B cell (primary cell): ENCODE results near the gene HINFP. TPM values are rescaled to one million over a fixed set of nuclear protein-coding genes. Genes with fewer than 3 reads are reported as not detected.
A peak's percentile ranks its signal among the peaks of the same experiment; 100 is the strongest.

ENCODE experiments used
- ATAC-seq: fragments of 200-7000 bp; cut with Tn5 transposase; one replicate; pipeline ENCODE4 v1.10.0; 2021; ENCODE audit warnings: low read depth, mild to moderate bottlenecking, moderate number of reproducible peaks, moderate library complexity
- CTCF ChIA-PET: fragments of 350-600 bp; sonication (Branson Sonifier 250); formaldehyde crosslinking; loops from one replicate; lab custom pipeline; 2021; ENCODE audit warnings: antibody characterized with exemption, inconsistent platforms; lab: Charles Lee
- POLR2A ChIA-PET: fragments of 350-600 bp; sonication (Branson Sonifier 250); formaldehyde crosslinking; loops from one replicate; lab custom pipeline; 2021; ENCODE audit warnings: antibody characterized with exemption; lab: Charles Lee
- DNase-seq: peaks from one replicate; pipeline ENCODE4 v3.0.0; 2013
- H2AFZ ChIP-seq: 2 replicates; pipeline ENCODE4 v1.6.1; 2012; ENCODE audit warnings: mild to moderate bottlenecking, low read depth, low read length; ENCODE audit not compliant: insufficient read depth, poor library complexity, severe bottlenecking
- H3K27ac ChIP-seq, 2 donors: 1 replicate in 1 of 2; 2 replicates in 1 of 2; pipeline ENCODE4 v1.5.1; 2012 to 2013; ENCODE audit warnings: low read length in 2 of 2, mild to moderate bottlenecking in 2 of 2, moderate library complexity in 1 of 2
- H3K27me3 ChIP-seq, 4 experiments: fragments of 200-600 bp in 1 of 4; sonication (generic) in 1 of 4; replicated peaks in 1 of 4; 1 replicate in 2 of 4; 2 replicates in 2 of 4; pipeline versions ENCODE4 v1.6.1 to v1.7.0; 2013 to 2016; ENCODE audit warnings: low read length in 3 of 4, mild to moderate bottlenecking in 2 of 4, mixed read lengths in 1 of 4, moderate library complexity in 1 of 4; ENCODE audit not compliant: insufficient read depth in 4 of 4, control insufficient read depth in 3 of 4; ENCODE audit errors: control extremely low read depth in 1 of 4
- H3K36me3 ChIP-seq, 2 experiments: replicated peaks in 1 of 2; 1 replicate in 1 of 2; 2 replicates in 1 of 2; pipeline versions ENCODE4 v1.6.1 to v1.7.1; 2013; ENCODE audit warnings: low read length in 1 of 2; ENCODE audit not compliant: insufficient read depth in 2 of 2, control insufficient read depth in 1 of 2; ENCODE audit errors: control extremely low read depth in 1 of 2, extremely low read depth in 1 of 2
- H3K4me1 ChIP-seq, 2 donors: fragments of 200-600 bp in 1 of 2; sonication (generic) in 1 of 2; 1 replicate in 1 of 2; 2 replicates in 1 of 2; pipeline versions ENCODE4 v1.5.1 to v1.6.1; 2013 to 2017; ENCODE audit warnings: low read length in 2 of 2; ENCODE audit not compliant: control insufficient read depth in 2 of 2, insufficient read depth in 2 of 2
- H3K4me2 ChIP-seq: replicated peaks from 2 replicates; pipeline ENCODE3; 2012; ENCODE audit warnings: mild to moderate bottlenecking, low read depth, low read length; ENCODE audit not compliant: poor library complexity, severe bottlenecking
- H3K4me3 ChIP-seq, 5 experiments: fragments of 200-600 bp in 1 of 5; sonication (generic) in 1 of 5; 1 replicate in 3 of 5; 2 replicates in 2 of 5; pipeline versions ENCODE4 v1.5.1 to v1.7.0; 2011 to 2016; ENCODE audit warnings: low read length in 4 of 5, mild to moderate bottlenecking in 4 of 5, low read depth in 2 of 5, control low read depth in 1 of 5, moderate library complexity in 1 of 5; ENCODE audit not compliant: insufficient read depth in 1 of 5; ENCODE audit errors: control extremely low read depth in 1 of 5, extremely low read depth in 1 of 5
- H3K79me2 ChIP-seq: fragments of 200-600 bp; sonication (generic); one replicate; pipeline ENCODE4 v1.6.0; 2016; ENCODE audit warnings: low read length; ENCODE audit not compliant: control insufficient read depth, insufficient read depth
- H3K9ac ChIP-seq: fragments of 200-600 bp; sonication (generic); 2 replicates; pipeline ENCODE4 v1.6.1; 2017; ENCODE audit warnings: mild to moderate bottlenecking, low read length, moderate library complexity
- H3K9me3 ChIP-seq, 3 donors: one replicate each; pipeline versions ENCODE4 v1.6.1 to v1.7.1; 2013; ENCODE audit warnings: low read length in 2 of 3; ENCODE audit not compliant: control insufficient read depth in 2 of 3, insufficient read depth in 1 of 3; ENCODE audit errors: control extremely low read depth in 1 of 3
- H4K20me1 ChIP-seq: 2 replicates; pipeline ENCODE4 v1.6.0; 2012; ENCODE audit warnings: mild to moderate bottlenecking, low read length; ENCODE audit not compliant: insufficient read depth, control insufficient read depth, poor library complexity, severe bottlenecking
- H3K27ac Mint-ChIP-seq: one replicate; pipeline ENCODE4 v1.8.0; 2021; ENCODE audit warnings: mixed read lengths
- H3K27me3 Mint-ChIP-seq: one replicate; pipeline ENCODE4 v1.8.0; 2021; ENCODE audit warnings: mixed read lengths
- H3K4me1 Mint-ChIP-seq: one replicate; pipeline ENCODE4 v1.8.0; 2021; ENCODE audit warnings: mixed read lengths
- H3K4me3 Mint-ChIP-seq: one replicate; pipeline ENCODE4 v1.8.0; 2021; ENCODE audit warnings: mixed read lengths
- H3K9me3 Mint-ChIP-seq: one replicate; pipeline ENCODE4 v1.8.0; 2022; ENCODE audit warnings: mixed read lengths; ENCODE audit not compliant: insufficient read depth
- EZH2 ChIP-seq: IDR thresholded peaks from 2 replicates; pipeline ENCODE4 v1.6.1; 2012; ENCODE audit warnings: borderline replicate concordance, low read depth, mild to moderate bottlenecking, moderate library complexity, low read length; ENCODE audit not compliant: insufficient read depth, poor library complexity, severe bottlenecking
- WGBS: methylation state at CpG from one replicate; pipeline ENCODE4 v1.1.5; 2013; ENCODE audit warnings: missing lambda C conversion rate; ENCODE audit not compliant: insufficient coverage; 5-methylcytosine and 5-hydroxymethylcytosine counted together
- intact Hi-C: fragments of 100-400 bp; cut with micrococcal nuclease; formaldehyde crosslinking; loops from one replicate; pipeline ENCODE4 v1.10.0; 2022
- polyA plus RNA-seq: library from polyadenylated mRNA; depleted of rRNA; stranded (reverse); fragments of >200 nt; gene quantifications from 2 replicates; pipeline ENCODE4 v1.2.3, GENCODE V29; 2012
- total RNA-seq, 2 donors: library from RNA; stranded (reverse); fragments of 120-200 nt in 1 of 2; gene quantifications; 1 replicate in 1 of 2; 2 replicates in 1 of 2; pipeline versions ENCODE4 v1.2.3 to v1.2.4, GENCODE V29; 2013 to 2022
- TF ChIP-seq, protein P1 (sequence below): fragments of 200-600 bp; IDR thresholded peaks from one replicate; pipeline ENCODE4 v1.8.0; 2022; ENCODE audit warnings: antibody characterized with exemption, mild to moderate bottlenecking

Gene HINFP
- total and polyA plus RNA-seq, 2 donors (not counting 1 experiment from before 2014, with no cell fraction given) = 60.6 to 78.7 TPM

DNA sequence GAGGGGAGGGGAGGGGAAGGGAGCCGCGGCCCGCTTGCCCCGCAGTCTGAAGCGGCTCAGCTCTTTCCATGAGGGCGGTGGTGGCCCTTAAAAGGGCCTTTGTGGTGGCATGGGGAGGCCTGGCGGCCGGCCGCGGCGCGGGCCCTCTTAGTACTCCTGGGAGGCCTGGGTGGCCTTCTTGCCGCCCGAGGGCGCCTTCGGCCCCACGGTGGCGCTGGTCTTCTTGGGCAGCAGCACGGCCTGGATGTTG lies 26.6 kb upstream of the HINFP start:
- Histone ChIP-seq H3K4me2 (peak overlapping the region; percentile 91), H3K27ac (peak overlapping the region; percentile 69 to 76), H3K79me2 (peaks cover 31% of the 10 kb centered on the region), H3K9me3 (no peaks in the 10 kb centered on the region), H3K4me3 (peak overlapping the region; percentile 42 to 91 (median 85)), H4K20me1 (peaks cover 11% of the 10 kb centered on the region), H3K36me3 (peaks cover 8 to 21% of the 10 kb centered on the region in 2 experiments), H3K9ac (peak overlapping the region; percentile 83), H3K27me3 (no peaks in the 10 kb centered on the region), H3K4me1 (peaks cover 22 to 40% of the 10 kb centered on the region in 2 donors), H2AFZ (peak overlapping the region; percentile 72)
- DNase-seq (no peak), ATAC-seq (peak; percentile 46)
- ChIA-PET CTCF (interaction anchor here (0.6 to 2.4 kb wide), 12 partner anchors 9 to 229 kb away, joined by 3 to 13 read pairs (median 4); partner anchors contain the start of genes C2CD2L, CBL, HINFP and HMBS), POLR2A (interaction anchor here (0.7 to 2.3 kb wide), 10 partner anchors 8 to 302 kb away, joined by 3 to 17 read pairs (median 6); partner anchors contain the start of genes C2CD2L, CENATAC, HINFP and HMBS)
- Mint-ChIP-seq H3K27me3 (no peaks in the 10 kb centered on the region), H3K9me3 (no peaks in the 10 kb centered on the region), H3K4me3 (peak overlapping the region; percentile 96), H3K27ac (peak overlapping the region; percentile 84), H3K4me1 (peaks cover 45% of the 10 kb centered on the region)
- 0% methylated on average over 19 of the region's 19 CpGs for WGBS
- intact Hi-C loops = loop anchor here (1.0 kb wide), 8 partner anchors 9 to 103 kb away; partner anchors contain the start of genes C2CD2L, HINFP, HYOU1 and RPS25
- no peak for TF ChIP-seq EZH2
- TF ChIP-seq, protein P1, sequence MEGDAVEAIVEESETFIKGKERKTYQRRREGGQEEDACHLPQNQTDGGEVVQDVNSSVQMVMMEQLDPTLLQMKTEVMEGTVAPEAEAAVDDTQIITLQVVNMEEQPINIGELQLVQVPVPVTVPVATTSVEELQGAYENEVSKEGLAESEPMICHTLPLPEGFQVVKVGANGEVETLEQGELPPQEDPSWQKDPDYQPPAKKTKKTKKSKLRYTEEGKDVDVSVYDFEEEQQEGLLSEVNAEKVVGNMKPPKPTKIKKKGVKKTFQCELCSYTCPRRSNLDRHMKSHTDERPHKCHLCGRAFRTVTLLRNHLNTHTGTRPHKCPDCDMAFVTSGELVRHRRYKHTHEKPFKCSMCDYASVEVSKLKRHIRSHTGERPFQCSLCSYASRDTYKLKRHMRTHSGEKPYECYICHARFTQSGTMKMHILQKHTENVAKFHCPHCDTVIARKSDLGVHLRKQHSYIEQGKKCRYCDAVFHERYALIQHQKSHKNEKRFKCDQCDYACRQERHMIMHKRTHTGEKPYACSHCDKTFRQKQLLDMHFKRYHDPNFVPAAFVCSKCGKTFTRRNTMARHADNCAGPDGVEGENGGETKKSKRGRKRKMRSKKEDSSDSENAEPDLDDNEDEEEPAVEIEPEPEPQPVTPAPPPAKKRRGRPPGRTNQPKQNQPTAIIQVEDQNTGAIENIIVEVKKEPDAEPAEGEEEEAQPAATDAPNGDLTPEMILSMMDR = peak; percentile 61
